Activated CD4-positive, alpha-beta T cell treated with anti-CD3 and anti-CD28 coated beads for 24 hours (primary cell): ENCODE results near the gene GPHA2.

ENCODE experiments used
- DNase-seq, 2 donors: peaks; one replicate each; pipeline ENCODE4 v3.0.0-alpha.2; 2020; ENCODE audit warnings: low read depth in 2 of 2

The GPHA2 gene

DNA sequence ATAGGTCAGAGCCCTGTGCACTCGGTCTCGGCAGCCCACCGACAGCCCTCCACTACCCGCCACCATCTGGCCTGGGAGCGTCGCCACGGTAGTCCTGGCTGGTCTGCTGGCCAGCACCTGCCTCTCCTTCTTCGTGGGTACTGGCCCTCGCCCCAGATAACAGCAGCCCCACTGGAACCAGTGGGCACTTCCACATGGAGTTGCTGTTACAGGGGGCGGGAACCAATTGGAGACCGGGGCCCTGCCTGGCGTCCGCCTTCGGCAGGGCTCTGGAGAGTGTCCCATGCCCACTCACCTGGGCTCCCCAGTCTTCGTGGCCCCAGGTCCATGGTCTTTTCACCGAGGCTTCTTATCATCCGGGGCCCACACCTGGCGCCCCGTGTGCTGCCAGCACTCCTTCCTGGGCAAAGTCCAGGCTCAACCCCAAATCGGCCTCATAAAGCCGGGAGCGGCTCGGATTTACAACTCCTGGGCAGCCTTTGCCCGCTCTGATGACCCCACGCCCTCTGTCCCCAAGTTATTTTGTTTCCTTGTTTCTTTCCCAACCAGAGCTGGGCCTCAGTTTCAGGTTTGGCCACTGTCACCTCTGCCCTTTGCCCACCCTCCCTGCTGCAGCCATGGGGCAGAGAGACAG lies 44.4 kb downstream of the GPHA2 start:
- no peak for DNase-seq

DNA sequence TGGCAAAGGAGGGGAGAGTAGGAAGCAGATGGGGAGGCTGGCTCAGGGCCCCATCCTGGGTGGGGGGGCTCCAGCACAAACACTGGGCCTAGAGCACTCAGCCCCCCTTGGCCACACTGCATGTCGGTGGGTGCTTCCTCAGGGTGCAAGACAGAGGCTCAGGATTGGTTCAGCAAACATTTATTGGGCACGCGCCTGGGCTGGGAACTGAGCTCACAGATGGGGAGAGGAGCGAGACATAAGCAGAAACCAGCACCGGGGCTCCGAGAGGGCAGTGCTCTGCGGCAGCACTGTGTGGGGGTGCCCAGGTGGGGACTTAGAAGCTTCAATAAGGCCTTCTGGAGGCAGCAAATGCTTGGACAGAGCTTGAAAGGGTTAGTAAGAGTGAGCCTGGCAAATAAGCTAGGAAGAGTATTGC lies 45.2 kb downstream of the GPHA2 start:
- no peak for DNase-seq

DNA sequence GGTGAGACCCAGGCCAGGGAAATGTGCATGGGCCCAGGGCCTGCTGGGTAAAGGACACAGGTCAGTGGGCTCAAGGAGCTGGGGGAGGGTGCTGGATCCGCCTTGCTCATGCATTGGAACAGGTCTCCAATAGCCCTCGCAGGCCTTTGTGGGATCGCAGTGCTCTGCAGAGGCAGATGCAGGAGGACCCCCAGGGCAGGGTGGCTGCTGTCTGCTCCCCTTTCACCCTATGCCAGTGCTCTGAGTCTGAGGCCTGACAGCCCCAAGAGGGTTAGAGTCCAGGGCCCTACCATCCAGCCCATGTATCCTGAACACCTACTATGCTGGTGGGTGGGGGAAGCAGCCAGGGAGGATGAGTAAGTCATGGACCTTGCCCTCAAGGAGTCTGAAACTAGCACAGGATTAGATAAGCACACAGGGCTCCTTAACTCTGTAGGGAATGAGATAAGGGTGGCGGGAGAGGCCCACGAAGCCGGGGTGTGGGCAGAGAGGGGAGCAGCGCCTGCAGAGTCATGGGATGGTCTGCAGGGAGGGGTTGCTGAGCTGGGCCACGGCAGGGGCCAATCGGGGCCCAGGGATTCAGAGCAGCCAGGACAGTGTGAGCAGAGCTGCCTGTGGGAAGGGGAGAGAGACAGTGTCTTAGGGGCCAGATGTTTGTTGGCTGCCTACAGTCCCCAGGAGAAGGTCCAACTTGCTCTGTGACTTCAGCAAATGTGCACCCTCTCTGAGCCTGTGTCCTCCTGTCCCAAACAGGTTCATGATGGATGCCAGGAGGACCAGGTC lies 46.8 kb downstream of the GPHA2 start:
- no peak for DNase-seq

DNA sequence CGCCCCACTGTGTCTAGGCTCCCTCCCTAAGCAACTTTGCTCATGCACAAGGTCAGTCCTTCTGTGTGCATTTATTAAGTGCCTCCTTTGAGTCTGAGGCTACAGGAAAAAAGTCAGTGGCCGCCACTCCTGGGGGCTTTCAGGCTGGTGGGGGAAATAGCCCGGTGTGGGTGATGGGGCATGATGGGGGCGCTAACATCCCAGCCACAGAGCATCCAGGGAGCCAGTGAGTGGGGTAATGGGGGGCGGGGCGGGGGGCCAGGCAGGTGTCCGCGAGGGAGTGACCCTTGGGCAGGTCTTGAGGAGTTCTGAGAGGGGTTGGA lies 47.3 kb downstream of the GPHA2 start:
- DNase-seq, result no peak

DNA sequence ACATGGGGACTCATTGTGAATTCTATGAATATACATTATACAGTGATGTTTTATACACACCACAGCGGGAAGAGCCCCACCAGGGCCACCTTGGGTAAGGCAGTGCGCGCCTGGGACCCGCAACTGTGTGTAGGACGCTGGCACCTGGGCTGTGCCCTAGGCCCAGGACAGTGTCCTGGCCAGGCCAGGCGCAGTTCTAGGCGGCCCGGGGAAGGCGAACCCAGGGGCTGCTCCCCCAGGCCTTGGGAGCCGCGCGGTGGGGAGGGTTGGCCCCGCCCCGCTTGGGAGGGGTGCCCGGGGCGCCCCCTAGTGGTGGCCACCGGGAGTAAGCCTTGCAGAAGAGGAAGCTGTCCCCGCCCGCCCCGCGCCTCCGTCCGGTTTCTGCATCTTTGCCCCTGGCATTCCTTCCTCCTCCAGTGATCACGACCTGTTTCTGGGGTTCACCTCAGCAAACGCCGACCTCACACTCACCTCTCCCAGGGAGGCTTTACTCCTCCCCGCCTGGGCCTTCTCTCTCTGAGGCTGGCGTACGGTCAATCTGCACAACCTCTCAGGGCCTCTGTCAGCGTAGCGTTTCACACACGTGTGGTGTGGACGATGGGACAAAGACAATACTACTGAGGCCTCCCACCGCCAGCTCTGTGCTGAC lies 47.8 kb downstream of the GPHA2 start:
- DNase-seq, result peak; percentile 82 to 83

DNA sequence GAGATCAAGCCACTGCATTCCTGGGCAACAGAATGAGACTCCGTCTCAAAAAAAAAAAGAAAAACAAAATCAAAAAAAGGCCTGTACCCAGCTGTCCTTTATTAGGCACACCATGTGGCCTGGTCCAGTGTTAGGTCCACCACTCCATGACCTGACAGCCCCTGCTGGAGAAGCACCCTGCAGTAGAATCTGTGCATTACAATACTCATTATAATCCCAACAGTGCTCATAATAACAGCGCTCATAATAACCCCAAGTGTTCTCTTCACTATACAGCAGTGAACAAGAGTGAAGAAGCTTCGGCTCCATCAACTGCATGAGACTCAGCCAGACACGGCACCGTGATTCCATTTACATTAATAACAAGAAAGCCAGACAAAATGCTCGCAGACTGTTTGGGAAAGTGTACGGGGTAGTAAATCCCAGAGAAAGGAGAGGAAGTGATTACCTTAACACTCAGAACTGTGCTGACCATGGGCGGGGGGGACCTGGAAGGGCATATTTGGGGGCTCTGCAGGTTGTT lies 48.4 kb downstream of the GPHA2 start:
- no peak for DNase-seq

DNA sequence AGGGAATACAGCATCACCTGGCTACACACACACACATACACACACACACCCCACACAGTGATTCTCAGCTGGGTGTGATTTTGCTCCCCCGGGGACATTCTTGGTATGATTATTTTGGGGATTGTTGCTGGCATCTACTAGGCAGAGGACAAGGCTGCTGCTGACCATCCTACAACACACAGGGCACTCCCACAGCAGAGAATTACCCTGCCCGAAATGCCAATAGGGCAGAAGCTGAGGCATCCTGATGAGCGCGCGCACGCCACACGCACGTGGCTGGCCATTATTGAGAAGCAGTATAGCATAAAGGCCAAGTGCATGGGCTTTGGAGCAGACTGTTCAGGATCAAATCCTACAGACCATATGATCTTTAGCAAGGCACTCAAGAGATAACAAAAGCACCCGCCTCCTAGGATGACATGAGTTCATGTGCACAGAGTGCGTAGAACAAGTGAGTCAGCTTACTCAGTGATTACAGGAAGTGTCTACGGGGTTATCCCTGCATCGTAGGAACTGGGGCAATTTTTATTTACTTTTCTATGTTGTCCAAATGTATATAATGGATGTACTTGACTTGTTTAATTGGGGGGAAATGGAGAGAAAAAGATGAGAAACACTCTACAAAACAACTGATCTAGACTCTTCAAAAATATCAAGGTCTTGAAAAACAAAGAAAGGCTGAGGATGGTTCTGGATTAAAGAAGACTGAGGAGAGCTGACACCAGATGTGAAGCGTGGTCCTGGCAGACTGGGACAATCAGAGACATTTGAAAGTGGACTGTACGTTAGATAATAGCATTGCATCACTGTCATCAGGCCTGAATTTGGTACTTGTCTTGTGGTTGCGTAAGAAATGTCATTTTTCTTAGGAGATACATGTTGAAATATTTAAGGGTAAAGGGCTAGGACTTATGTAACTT lies 50.1 kb downstream of the GPHA2 start:
- DNase-seq, result no peak
